Activated CD8-positive, alpha-beta memory T cell treated with anti-CD3 and anti-CD28 coated beads for 24 hours (primary cell): ENCODE results near the gene TMEM145.

Experiments used
- DNase-seq: peaks from one replicate; pipeline ENCODE4 v3.0.0-alpha.2; 2020

Gene TMEM145

GRCh38 chr19:42278452-42279154 is 34.5 kb upstream of the TMEM145 start:
- no peak for DNase-seq

GRCh38 chr19:42279155-42279901 is 33.8 kb upstream of the TMEM145 start:
- DNase-seq: no peak

- peak; percentile 92 for DNase-seq
Measured at GRCh38 chr19:42279902-42280814, 33.0 kb upstream of the TMEM145 start.

GRCh38 chr19:42280815-42281145 is 32.3 kb upstream of the TMEM145 start:
- no peak for DNase-seq

- no peak for DNase-seq
Measured at GRCh38 chr19:42281146-42281826, 31.8 kb upstream of the TMEM145 start.

- no peak for DNase-seq
Measured at GRCh38 chr19:42281827-42282762, 31.0 kb upstream of the TMEM145 start.

- no peak for DNase-seq
Measured at GRCh38 chr19:42282819-42283187, 30.3 kb upstream of the TMEM145 start.

- peak; percentile 96 for DNase-seq
Measured at GRCh38 chr19:42283188-42284065, 29.7 kb upstream of the TMEM145 start.

- no peak for DNase-seq
Measured at GRCh38 chr19:42284066-42284501, 29.0 kb upstream of the TMEM145 start.

- DNase-seq: peak; percentile 72
Measured at GRCh38 chr19:42284591-42285341, 28.3 kb upstream of the TMEM145 start.

- no peak for DNase-seq
Measured at GRCh38 chr19:42285541-42285941, 27.6 kb upstream of the TMEM145 start.

- no peak for DNase-seq
Measured at GRCh38 chr19:42285988-42286348, 27.1 kb upstream of the TMEM145 start.

GRCh38 chr19:42286349-42287016 is 26.6 kb upstream of the TMEM145 start:
- no peak for DNase-seq

GRCh38 chr19:42287017-42287826 is 25.9 kb upstream of the TMEM145 start:
- DNase-seq: no peak

GRCh38 chr19:42287827-42288107 is 25.3 kb upstream of the TMEM145 start:
- DNase-seq: no peak

- DNase-seq: no peak
Measured at GRCh38 chr19:42288387-42288786, 24.7 kb upstream of the TMEM145 start.

GRCh38 chr19:42288881-42289555 is 24.1 kb upstream of the TMEM145 start:
- DNase-seq: no peak

GRCh38 chr19:42289556-42290041 is 23.5 kb upstream of the TMEM145 start:
- no peak for DNase-seq
